Caco-2 (cell line): ENCODE data around the gene RAB15. TPM values are rescaled to one million over a fixed set of nuclear protein-coding genes. Genes with fewer than 3 reads are reported as not detected.

ENCODE experiments used
- BruUV-seq: library from RNA; stranded (reverse); fragments of 400-500 nt; replicated peaks from 2 replicates; lab custom pipeline; 2021; lab: Mats Ljungman, UMichigan
- CTCF ChIA-PET: fragments of 300-600 bp; sonication (Branson Sonifier 250); formaldehyde crosslinking; loops from one replicate; lab custom pipeline; 2022; ENCODE audit warnings: antibody characterized with exemption; lab: Charles Lee
- POLR2A ChIA-PET: fragments of 300-600 bp; sonication (Branson Sonifier 250); formaldehyde crosslinking; loops from one replicate; lab custom pipeline; 2022; ENCODE audit warnings: antibody characterized with exemption; lab: Charles Lee
- DNase-seq, 2 experiments: peaks; one replicate each; pipeline versions ENCODE4 v3.0.0 to v3.0.0-alpha.2; 2020 to 2022
- H3K27me3 ChIP-seq: replicated peaks from 2 replicates; pipeline ENCODE4 v1.6.0; 2011; ENCODE audit warnings: low read length; ENCODE audit not compliant: control insufficient read depth, insufficient read depth
- H3K36me3 ChIP-seq: 2 replicates; pipeline ENCODE4 v1.5.1; 2011; ENCODE audit warnings: low read length; ENCODE audit not compliant: control insufficient read depth, insufficient read depth
- H3K4me1 ChIP-seq: fragments of 250-450 bp; sonication (Bioruptor Pico); 2 replicates; pipeline ENCODE4 v1.5.1; 2020; ENCODE audit warnings: mild to moderate bottlenecking
- H3K4me3 ChIP-seq: 2 replicates; pipeline ENCODE4 v1.5.1; 2011; ENCODE audit warnings: low read depth, mild to moderate bottlenecking, control low read depth, low read length
- H3K9me3 ChIP-seq: fragments of 250-450 bp; sonication (Bioruptor Pico); 2 replicates; pipeline ENCODE4 v1.5.1; 2020; ENCODE audit warnings: mild to moderate bottlenecking, moderate library complexity
- H3K27ac Mint-ChIP-seq: one replicate; pipeline ENCODE4 v1.8.0; 2022; ENCODE audit warnings: mixed read lengths; ENCODE audit not compliant: unreplicated experiment
- H3K27me3 Mint-ChIP-seq: one replicate; pipeline ENCODE4 v1.8.0; 2022; ENCODE audit warnings: mixed read lengths; ENCODE audit not compliant: insufficient read depth, unreplicated experiment
- H3K36me3 Mint-ChIP-seq: one replicate; pipeline ENCODE4 v1.8.0; 2022; ENCODE audit warnings: mild to moderate bottlenecking, mixed read lengths; ENCODE audit not compliant: insufficient read depth, unreplicated experiment
- H3K4me1 Mint-ChIP-seq: one replicate; pipeline ENCODE4 v1.8.0; 2022; ENCODE audit warnings: low read depth, mixed read lengths; ENCODE audit not compliant: unreplicated experiment
- H3K4me3 Mint-ChIP-seq: one replicate; pipeline ENCODE4 v1.8.0; 2022; ENCODE audit warnings: mild to moderate bottlenecking, moderate library complexity, mixed read lengths; ENCODE audit not compliant: unreplicated experiment
- H3K9me3 Mint-ChIP-seq: one replicate; pipeline ENCODE4 v1.8.0; 2022; ENCODE audit warnings: mixed read lengths; ENCODE audit not compliant: unreplicated experiment
- CTCF ChIP-seq, 2 experiments: fragments of 200-600 bp in 1 of 2; IDR thresholded peaks; 1 replicate in 1 of 2; 2 replicates in 1 of 2; pipeline versions ENCODE4 v1.5.1 to v1.8.0; 2011 to 2022; ENCODE audit warnings: antibody characterized with exemption in 1 of 2, control low read depth in 1 of 2, inconsistent platforms in 1 of 2, low read depth in 1 of 2, low read length in 1 of 2, mild to moderate bottlenecking in 1 of 2, moderate library complexity in 1 of 2; ENCODE audit not compliant: insufficient read depth in 1 of 2, severe bottlenecking in 1 of 2, unreplicated experiment in 1 of 2
- intact Hi-C: fragments of 100-400 bp; cut with micrococcal nuclease; formaldehyde crosslinking; loops from one replicate; pipeline ENCODE4 v1.10.0; 2022; ENCODE audit not compliant: unreplicated experiment
- total RNA-seq: library from RNA; stranded (reverse); gene quantifications from 2 replicates; pipeline ENCODE4 v1.2.3, GENCODE V29; 2022

The RAB15 gene
- total RNA-seq, 1 experiment from 2014 or later, result 92.5 TPM

GRCh38 chr14:64910847-64911495 lies 61.2 kb downstream of the RAB15 start:
- H3K27me3 ChIP-seq, result no peaks in the 10 kb centered on the region
- ChIA-PET CTCF (interaction anchor here (0.5 to 1.6 kb wide), 10 partner anchors 10 to 1089 kb away, joined by 3 to 25 read pairs (median 6); partner anchors contain the start of gene FNTB), POLR2A (interaction anchor here (0.5 kb wide), 1 partner anchor 405 kb away, joined by 3 read pairs; no protein-coding TSS in a partner anchor)
- H3K4me3 ChIP-seq, result no peak overlapping the region
- intact Hi-C loops, result no loop called here
- H3K9me3 ChIP-seq, result no peaks in the 10 kb centered on the region
- peaks cover 7% of the 10 kb centered on the region for H3K4me1 ChIP-seq
- Mint-ChIP-seq H3K27ac (no peak overlapping the region), H3K36me3 (peaks cover 13% of the 10 kb centered on the region), H3K4me3 (no peak overlapping the region), H3K27me3 (no peaks in the 10 kb centered on the region), H3K9me3 (no peaks in the 10 kb centered on the region), H3K4me1 (peaks cover 11% of the 10 kb centered on the region)
- DNase-seq, result peak in 1 of 2 experiments; percentile 21
- TF ChIP-seq CTCF (IDR thresholded peaks at IDR 0.05; ENCODE audit: insufficient read depth in 1 of 2, low read depth in 1 of 2, low read length in 1 of 2, severe bottlenecking in 1 of 2, unreplicated experiment in 1 of 2), result peak; percentile 60 to 74
- no TSS peak for BruUV-seq
- H3K36me3 ChIP-seq, result no peaks in the 10 kb centered on the region

- no peak for DNase-seq
- BruUV-seq, result no TSS peak
- Mint-ChIP-seq H3K27ac (no peak overlapping the region), H3K27me3 (no peaks in the 10 kb centered on the region), H3K4me3 (no peak overlapping the region), H3K4me1 (no peaks in the 10 kb centered on the region), H3K36me3 (no peaks in the 10 kb centered on the region), H3K9me3 (no peaks in the 10 kb centered on the region)
- Histone ChIP-seq H3K4me1 (no peaks in the 10 kb centered on the region), H3K9me3 (no peaks in the 10 kb centered on the region), H3K4me3 (no peak overlapping the region), H3K27me3 (no peaks in the 10 kb centered on the region), H3K36me3 (no peaks in the 10 kb centered on the region)
- TF ChIP-seq CTCF (IDR thresholded peaks at IDR 0.05; ENCODE audit: insufficient read depth in 1 of 2, low read depth in 1 of 2, low read length in 1 of 2, severe bottlenecking in 1 of 2, unreplicated experiment in 1 of 2), result no peak
- intact Hi-C loops, result no loop called here
- POLR2A ChIA-PET, result no interaction called here
- CTCF ChIA-PET, result interaction anchor here (0.6 kb wide), 1 partner anchor 16 kb away, joined by 4 read pairs; no protein-coding TSS in a partner anchor
These were observed 66.1 kb downstream of the RAB15 start for GRCh38 chr14:64906022-64906421.

- no peak overlapping the region for H3K27ac Mint-ChIP-seq
- peaks cover 12% of the 10 kb centered on the region for H3K27me3 Mint-ChIP-seq
- Histone ChIP-seq H3K36me3 (no peaks in the 10 kb centered on the region), H3K4me1 (no peaks in the 10 kb centered on the region), H3K4me3 (no peak overlapping the region), H3K9me3 (no peaks in the 10 kb centered on the region), H3K27me3 (no peaks in the 10 kb centered on the region)
- intact Hi-C loops, result loop anchor here (10.0 kb wide), 1 partner anchor 395 kb away; the partner anchor contains the start of genes ZBTB1 and ZBTB25
- H3K4me3 Mint-ChIP-seq, result no peak overlapping the region
- no TSS peak for BruUV-seq
- DNase-seq, result no peak
- ChIA-PET CTCF (interaction anchor here (1.0 to 1.3 kb wide), 2 partner anchors 8 to 11 kb away, joined by 3 to 7 read pairs; no protein-coding TSS in a partner anchor), POLR2A (no interaction called here)
- no peaks in the 10 kb centered on the region for H3K9me3 Mint-ChIP-seq
- no peaks in the 10 kb centered on the region for H3K4me1 Mint-ChIP-seq
- no peaks in the 10 kb centered on the region for H3K36me3 Mint-ChIP-seq
- TF ChIP-seq CTCF (IDR thresholded peaks at IDR 0.05; ENCODE audit: insufficient read depth in 1 of 2, low read depth in 1 of 2, low read length in 1 of 2, severe bottlenecking in 1 of 2, unreplicated experiment in 1 of 2), result no peak
These were observed 72.2 kb downstream of the RAB15 start for GRCh38 chr14:64899958-64900357.

Other genes with a start within 250 kb of the RAB15 start
- gene SPTB, start 92.4 kb downstream of the RAB15 start, total RNA-seq, result 1.6 and 1.7 TPM in 2 replicates
- 51.3 and 52.6 TPM in 2 replicates for gene CHURC1, start 57.9 kb downstream of the RAB15 start, total RNA-seq
- gene GPX2, start 29.6 kb downstream of the RAB15 start, total RNA-seq, result 39.3 and 48.1 TPM in 2 replicates
- gene FNTB, start 14.6 kb upstream of the RAB15 start, total RNA-seq, result 20.6 and 21.2 TPM in 2 replicates
- gene MAX, start 130.2 kb upstream of the RAB15 start, total RNA-seq, result 53.5 and 53.9 TPM in 2 replicates